Daoy (cell line): Measurements from ENCODE around the gene ADCY1. TPM values are rescaled to one million over a fixed set of nuclear protein-coding genes. Genes with fewer than 3 reads are reported as not detected.
"Not testable (repeated sequence)": the region's sequence is repeated elsewhere in the genome, so short reads cannot be mapped to it uniquely, and the experiment has no call there.

Source experiments
- DNase-seq: peaks from one replicate; pipeline ENCODE4 v3.0.0-alpha.2; 2015; ENCODE audit warnings: low read depth
- total RNA-seq: library from RNA; depleted of rRNA; stranded (reverse); fragments of >200 nt; shearing (Covaris generic); gene quantifications from 2 replicates; pipeline ENCODE4 v1.2.3, GENCODE V29; 2014; rRNA removed

Gene ADCY1
- 0.34 and 0.80 TPM in 2 replicates for total RNA-seq

- no peak for DNase-seq
Measured at GRCh38 chr7:45573661-45574415, at the start of gene ADCY1. ADCY1 (plus strand) TSS chr7:45574368; CDS start chr7:45574544, 176 bp downstream.

GRCh38 chr7:45524445-45524844, 49.7 kb upstream of the ADCY1 start:
- DNase-seq: no peak

- DNase-seq: no peak
Measured at GRCh38 chr7:45525057-45525456, 49.1 kb upstream of the ADCY1 start.

GRCh38 chr7:45543473-45543872, 30.7 kb upstream of the ADCY1 start:
- DNase-seq: no peak

- not testable (repeated sequence) for DNase-seq
Measured at GRCh38 chr7:45545105-45545710, 29.0 kb upstream of the ADCY1 start.

- not testable (repeated sequence) for DNase-seq
Measured at GRCh38 chr7:45548917-45549316, 25.3 kb upstream of the ADCY1 start.

- DNase-seq: no peak
Measured at GRCh38 chr7:45563401-45563800, 10.8 kb upstream of the ADCY1 start.

- no peak for DNase-seq
Measured at GRCh38 chr7:45563941-45564461, 10.2 kb upstream of the ADCY1 start.

GRCh38 chr7:45564485-45564884, 9.7 kb upstream of the ADCY1 start:
- DNase-seq: no peak

GRCh38 chr7:45564886-45565455, 9.2 kb upstream of the ADCY1 start:
- DNase-seq: no peak

- no peak for DNase-seq
Measured at GRCh38 chr7:45566386-45566785, 7.8 kb upstream of the ADCY1 start.

- no peak for DNase-seq
Measured at GRCh38 chr7:45566961-45567360, 7.2 kb upstream of the ADCY1 start.

GRCh38 chr7:45567713-45568112, 6.5 kb upstream of the ADCY1 start:
- no peak for DNase-seq

- DNase-seq: no peak
Measured at GRCh38 chr7:45568536-45569289, 5.5 kb upstream of the ADCY1 start.

GRCh38 chr7:45569290-45569685, 4.9 kb upstream of the ADCY1 start:
- no peak for DNase-seq

- DNase-seq: no peak
Measured at GRCh38 chr7:45570797-45571196, 3.4 kb upstream of the ADCY1 start.

GRCh38 chr7:45573204-45573603, 964 bp upstream of the ADCY1 start:
- no peak for DNase-seq

- no peak for DNase-seq
Measured at GRCh38 chr7:45574416-45574668, 174 bp downstream of the ADCY1 start.

- peak; percentile 51 for DNase-seq
Measured at GRCh38 chr7:45574669-45575500, 717 bp downstream of the ADCY1 start.

- no peak for DNase-seq
Measured at GRCh38 chr7:45575501-45576248, 1.5 kb downstream of the ADCY1 start.
